ENCODE measurements around the gene GPR150.

- TF ChIP-seq FUBP1 (CRISPR knock-in tag; IDR thresholded peaks at IDR 0.05; ENCODE audit: borderline replicate concordance) = no peak
- TF ChIP-seq BHLHE40 (IDR thresholded peaks at IDR 0.05; ENCODE audit: low read length) = no peak
- no peak for TF ChIP-seq JUND (CRISPR knock-in tag; IDR thresholded peaks at IDR 0.05)
- TF ChIP-seq, protein P1, sequence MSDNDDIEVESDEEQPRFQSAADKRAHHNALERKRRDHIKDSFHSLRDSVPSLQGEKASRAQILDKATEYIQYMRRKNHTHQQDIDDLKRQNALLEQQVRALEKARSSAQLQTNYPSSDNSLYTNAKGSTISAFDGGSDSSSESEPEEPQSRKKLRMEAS (IDR thresholded peaks at IDR 0.05) = no peak
- no peak for TF ChIP-seq FOSL2 (CRISPR knock-in tag; IDR thresholded peaks at IDR 0.05)
- TF ChIP-seq ZNF263 (CRISPR knock-in tag; IDR thresholded peaks at IDR 0.05) = no peak
- TF ChIP-seq ZBTB26 (CRISPR knock-in tag; IDR thresholded peaks at IDR 0.05; ENCODE audit: borderline replicate concordance) = no peak
- no peak for TF ChIP-seq IKZF1 (IDR thresholded peaks at IDR 0.05)
Measured at GRCh38 chr5:95630394-95630917, 10.6 kb downstream of the GPR150 start.
